GM12878 (cell line): ENCODE data around the gene NECAB3. TPM values are rescaled to one million over a fixed set of nuclear protein-coding genes. Genes with fewer than 3 reads are reported as not detected.

ENCODE experiments used
- ATAC-seq: fragments of 200-7000 bp; cut with Tn5 transposase; 3 replicates; pipeline ENCODE4 v1.9.1; 2020; ENCODE audit warnings: mild to moderate bottlenecking, moderate library complexity
- BruUV-seq: library from RNA; stranded (reverse); fragments of 400-500 nt; replicated peaks from 2 replicates; lab custom pipeline; 2021; lab: Mats Ljungman, UMichigan
- CTCF ChIA-PET: fragments of 300-600 bp; sonication (Branson Sonifier 250); formaldehyde crosslinking; extraction: SDS; loops from one replicate; lab custom pipeline; 2021; ENCODE audit warnings: inconsistent platforms; lab: Yijun Ruan, JAX
- POLR2A ChIA-PET: fragments of 350-600 bp; formaldehyde crosslinking; extraction: SDS; loops from one replicate; lab custom pipeline; 2021; ENCODE audit warnings: inconsistent platforms; lab: Charles Lee
- RAD21 ChIA-PET: fragments of 300-600 bp; sonication (Branson Sonifier 250); formaldehyde crosslinking; loops from one replicate; lab custom pipeline; 2023; ENCODE audit warnings: antibody characterized with exemption; ENCODE audit not compliant: unreplicated experiment; lab: Charles Lee
- SMC1A ChIA-PET: fragments of 300-600 bp; sonication (Branson Sonifier 250); formaldehyde crosslinking; loops from one replicate; lab custom pipeline; 2023; ENCODE audit not compliant: unreplicated experiment, uncharacterized antibody; lab: Charles Lee
- DNase-seq: peaks from one replicate; pipeline ENCODE4 v3.0.0-alpha.2; 2011; ENCODE audit warnings: low read depth, low spot score
- FAIRE-seq: peaks from 3 replicates; lab custom pipeline; 2011; peaks lifted over from hg19 to GRCh38; lab: Jason Lieb, UNC
- H2AFZ ChIP-seq: 2 replicates; pipeline ENCODE4 v1.6.0; 2011; ENCODE audit warnings: low read depth, low read length, control low read depth; ENCODE audit not compliant: control insufficient read depth
- H3K27ac ChIP-seq: 2 replicates; pipeline ENCODE4 v1.5.1; 2011; ENCODE audit warnings: control low read depth; ENCODE audit not compliant: control insufficient read depth, insufficient read depth
- H3K27me3 ChIP-seq, 2 experiments: replicated peaks in 1 of 2; 2 replicates each; pipeline versions ENCODE4 v1.6.0 to v1.6.1; 2011; ENCODE audit warnings: low read length in 1 of 2; ENCODE audit not compliant: control insufficient read depth in 2 of 2, insufficient read depth in 2 of 2
- H3K36me3 ChIP-seq, 2 experiments: 2 replicates each; pipeline ENCODE4 v1.5.1; 2011; ENCODE audit warnings: low read length in 1 of 2; ENCODE audit not compliant: control insufficient read depth in 2 of 2, insufficient read depth in 2 of 2
- H3K4me1 ChIP-seq: 2 replicates; pipeline ENCODE4 v1.6.1; 2011; ENCODE audit warnings: mild to moderate bottlenecking, low read length, moderate library complexity, mixed read lengths; ENCODE audit not compliant: control insufficient read depth, insufficient read depth
- H3K4me2 ChIP-seq: 2 replicates; pipeline ENCODE4 v1.6.0; 2011; ENCODE audit warnings: control low read depth; ENCODE audit not compliant: control insufficient read depth, insufficient read depth
- H3K4me3 ChIP-seq: fragments of 200-600 bp; sonication (generic); 2 replicates; pipeline ENCODE4 v1.5.1; 2016
- H3K79me2 ChIP-seq: 2 replicates; pipeline ENCODE4 v1.6.0; 2011; ENCODE audit warnings: low read length; ENCODE audit not compliant: control insufficient read depth, insufficient read depth
- H3K9ac ChIP-seq: 2 replicates; pipeline ENCODE4 v1.8.0; 2011; ENCODE audit warnings: low read length, control low read depth, mixed read lengths; ENCODE audit not compliant: control insufficient read depth, insufficient read depth
- H3K9me3 ChIP-seq: replicated peaks from 3 replicates; pipeline ENCODE4 v1.5.1; 2011; ENCODE audit warnings: mild to moderate bottlenecking, low read length; ENCODE audit not compliant: control insufficient read depth, insufficient read depth
- H4K20me1 ChIP-seq: 2 replicates; pipeline ENCODE4 v1.6.0; 2011; ENCODE audit not compliant: control insufficient read depth, insufficient read depth
- BACH1 ChIP-seq: fragments of 450-650 bp; IDR thresholded peaks from 2 replicates; pipeline ENCODE4 v1.6.1; 2017; ENCODE audit warnings: mild to moderate bottlenecking, borderline replicate concordance
- RELA ChIP-seq: fragments of 450-650 bp; IDR thresholded peaks from 2 replicates; pipeline ENCODE4 v1.8.0; 2014; ENCODE audit warnings: borderline replicate concordance; ENCODE audit not compliant: partially characterized antibody
- RUNX3 ChIP-seq: IDR thresholded peaks from 2 replicates; pipeline ENCODE4 v1.6.1; 2012; ENCODE audit warnings: low read length, inconsistent platforms
- SUZ12 ChIP-seq: fragments of 200-600 bp; sonication (generic); IDR thresholded peaks from one replicate; pipeline ENCODE4 v1.6.1; 2018; ENCODE audit warnings: antibody characterized with exemption, mild to moderate bottlenecking; ENCODE audit not compliant: unreplicated experiment
- ZBTB40 ChIP-seq: fragments of 450-650 bp; IDR thresholded peaks from 2 replicates; pipeline ENCODE4 v1.6.1; 2016; ENCODE audit warnings: mild to moderate bottlenecking, moderate library complexity, borderline replicate concordance
- ZNF687 ChIP-seq: fragments of 450-650 bp; IDR thresholded peaks from 2 replicates; pipeline ENCODE4 v1.6.1; 2017; ENCODE audit warnings: mild to moderate bottlenecking, moderate library complexity
- WGBS: methylation state at CpG from one replicate; pipeline ENCODE4 v1.1.6; 2016; ENCODE audit warnings: low lambda C conversion rate; ENCODE audit not compliant: insufficient replicate concordance, insufficient coverage; ENCODE audit errors: missing lambda C conversion rate; 5-methylcytosine and 5-hydroxymethylcytosine counted together
- in situ Hi-C: fragments of 300-500 bp; cut with MboI; formaldehyde crosslinking; loops from 9 replicates; pipeline ENCODE4 v1.14.3; 2018; ENCODE audit warnings: mixed read lengths
- intact Hi-C: fragments of 100-400 bp; cut with micrococcal nuclease; formaldehyde crosslinking; loops from one replicate; pipeline ENCODE4 v1.14.2; 2022; ENCODE audit not compliant: unreplicated experiment
- polyA plus RNA-seq, 11 experiments: library from polyadenylated mRNA; depleted of rRNA in 4 of 11; unstranded in 6 of 11; stranded (reverse) in 5 of 11; fragments of >200 nt; fragmentation: Nextera tagmentation in 4 of 11; fragmentation: Illumina TruSeq in 1 of 11; extraction: Ambion mirVana in 4 of 11; extraction: Trizol in 1 of 11; gene quantifications; 1 replicate in 1 of 11; 2 replicates in 10 of 11; pipeline versions ENCODE4 v1.2.1 to v1.2.3, GENCODE V29; 2011 to 2016; ENCODE audit warnings: inconsistent platforms in 2 of 11, missing spikeins in 2 of 11, low read depth in 1 of 11
- total RNA-seq, 4 experiments: library from RNA; depleted of rRNA in 3 of 4; stranded (reverse); fragments of >200 nt in 3 of 4; fragmentation: Illumina TruSeq in 1 of 4; extraction: Trizol in 1 of 4; gene quantifications; 2 replicates each; pipeline versions ENCODE4 v1.2.1 to v1.2.3, GENCODE V29; 2013 to 2021

The NECAB3 gene
- total and polyA plus RNA-seq, 10 of the 15 experiments (the other 5 are each of a cell fraction or from before 2014, with no cell fraction given): 0.21 to 17.0 (median 7.2) TPM

GRCh38 chr20:33656010-33656782, 18.0 kb downstream of the NECAB3 start:
- H3K27ac ChIP-seq: no peak overlapping the region
- H3K36me3 ChIP-seq: no peaks in the 10 kb centered on the region
- ChIA-PET POLR2A (interaction anchor here (0.6 kb wide), 1 partner anchor 57 kb away, joined by 4 read pairs; no protein-coding TSS in a partner anchor), SMC1A (no interaction called here), CTCF (interaction anchor here (0.7 kb wide), 1 partner anchor 183 kb away, joined by 3 read pairs; no protein-coding TSS in a partner anchor), RAD21 (no interaction called here)
- no peak overlapping the region for H2AFZ ChIP-seq
- H3K79me2 ChIP-seq: no peaks in the 10 kb centered on the region
- no peak overlapping the region for H3K4me3 ChIP-seq
- no peak overlapping the region for H3K4me2 ChIP-seq
- no peaks in the 10 kb centered on the region for H3K9me3 ChIP-seq
- FAIRE-seq (no peak), DNase-seq (no peak), ATAC-seq (no peak)
- TF ChIP-seq BACH1: no peak
- no peak for TF ChIP-seq ZNF687
- no peak for TF ChIP-seq RELA
- TF ChIP-seq ZBTB40: no peak
- no peak for TF ChIP-seq RUNX3
- TF ChIP-seq SUZ12: no peak
- H3K9ac ChIP-seq: no peak overlapping the region
- peaks cover 0 to 2% of the 10 kb centered on the region in 2 experiments; a peak in 2 of 4 replicates for H3K27me3 ChIP-seq
- intact Hi-C loops (no loop called here), in situ Hi-C loops (no loop called here)
- no TSS peak for BruUV-seq
- 87% methylated on average over 10 of the region's 10 CpGs for WGBS
- no peaks in the 10 kb centered on the region for H4K20me1 ChIP-seq
- peaks cover 18% of the 10 kb centered on the region for H3K4me1 ChIP-seq
